GM23338 (cell line): ENCODE results near the gene MBD5. TPM values are rescaled to one million over a fixed set of nuclear protein-coding genes. Genes with fewer than 3 reads are reported as not detected.

Experiments used
- ATAC-seq: fragments of 200-7000 bp; cut with Tn5 transposase; 3 replicates; pipeline ENCODE4 v1.9.1; 2020
- DNase-seq: peaks from one replicate; pipeline ENCODE4 v3.0.0-alpha.2; 2015; ENCODE audit warnings: low spot score
- H2AFZ ChIP-seq: fragments of 200-600 bp; sonication (generic); 2 replicates; pipeline ENCODE4 v1.8.0; 2016; ENCODE audit warnings: antibody characterized with exemption, mild to moderate bottlenecking, moderate library complexity
- H3F3A ChIP-seq: fragments of 200-600 bp; sonication (generic); replicated peaks from 2 replicates; pipeline ENCODE4 v1.8.0; 2017; ENCODE audit warnings: antibody characterized with exemption, mixed run types, low read depth
- H3K27ac ChIP-seq: fragments of 200-600 bp; sonication (generic); 2 replicates; pipeline ENCODE4 v1.6.1; 2016; ENCODE audit warnings: low read depth
- H3K27me3 ChIP-seq: fragments of 200-600 bp; sonication (generic); 2 replicates; pipeline ENCODE4 v1.8.0; 2016; ENCODE audit warnings: mild to moderate bottlenecking, mixed run types, moderate library complexity; ENCODE audit not compliant: insufficient read depth
- H3K36me3 ChIP-seq: fragments of 200-600 bp; sonication (generic); 2 replicates; pipeline ENCODE4 v1.8.0; 2016; ENCODE audit warnings: mild to moderate bottlenecking; ENCODE audit not compliant: insufficient read depth
- H3K4me1 ChIP-seq: fragments of 200-600 bp; sonication (generic); 2 replicates; pipeline ENCODE4 v1.8.0; 2016; ENCODE audit warnings: mild to moderate bottlenecking, moderate library complexity; ENCODE audit not compliant: insufficient read depth
- H3K4me2 ChIP-seq: fragments of 200-600 bp; sonication (generic); 2 replicates; pipeline ENCODE4 v1.7.1; 2017; ENCODE audit warnings: mixed run types
- H3K4me3 ChIP-seq: fragments of 200-600 bp; sonication (generic); 2 replicates; pipeline ENCODE4 v1.6.1; 2016; ENCODE audit warnings: mixed run types
- H3K79me2 ChIP-seq: fragments of 200-600 bp; sonication (generic); replicated peaks from 2 replicates; pipeline ENCODE4 v1.8.0; 2017; ENCODE audit warnings: mild to moderate bottlenecking; ENCODE audit not compliant: insufficient read depth
- H3K9me2 ChIP-seq: fragments of 200-600 bp; sonication (generic); 2 replicates; pipeline ENCODE4 v1.8.0; 2017; ENCODE audit not compliant: insufficient read depth
- H4K20me1 ChIP-seq: fragments of 200-600 bp; sonication (generic); replicated peaks from 2 replicates; pipeline ENCODE4 v1.8.0; 2017; ENCODE audit warnings: mild to moderate bottlenecking; ENCODE audit not compliant: insufficient read depth
- H3K27ac Mint-ChIP-seq: 2 replicates; pipeline ENCODE4 v1.8.0; 2020; ENCODE audit warnings: inconsistent platforms, mild to moderate bottlenecking, moderate library complexity, mixed read lengths
- H3K27me3 Mint-ChIP-seq: 3 replicates; pipeline ENCODE4 v1.8.0; 2022; ENCODE audit warnings: low read depth, mild to moderate bottlenecking, moderate library complexity, mixed read lengths, inconsistent platforms; ENCODE audit not compliant: insufficient read depth, poor library complexity
- H3K36me3 Mint-ChIP-seq: 3 replicates; pipeline ENCODE4 v1.8.0; 2021; ENCODE audit warnings: low read depth, mild to moderate bottlenecking, inconsistent platforms, moderate library complexity, mixed read lengths
- H3K4me1 Mint-ChIP-seq: 3 replicates; pipeline ENCODE4 v1.8.0; 2020; ENCODE audit warnings: mild to moderate bottlenecking, inconsistent platforms, mixed read lengths
- H3K4me3 Mint-ChIP-seq: 3 replicates; pipeline ENCODE4 v1.8.0; 2021; ENCODE audit warnings: moderate library complexity, mild to moderate bottlenecking, inconsistent platforms, mixed read lengths
- H3K9me3 Mint-ChIP-seq: 3 replicates; pipeline ENCODE4 v1.8.0; 2020; ENCODE audit warnings: moderate library complexity, mild to moderate bottlenecking, inconsistent platforms, mixed read lengths
- CREB1 ChIP-seq: fragments of 250-450 bp; sonication (Bioruptor Pico); IDR thresholded peaks from 2 replicates; pipeline ENCODE4 v1.5.0; 2020; ENCODE audit warnings: low read depth, mild to moderate bottlenecking, moderate library complexity
- EZH2 ChIP-seq: fragments of 200-600 bp; sonication (generic); IDR thresholded peaks from one replicate; pipeline ENCODE4 v1.8.0; 2017; ENCODE audit warnings: antibody characterized with exemption, mild to moderate bottlenecking, low read depth; ENCODE audit not compliant: unreplicated experiment
- EZH2phosphoT487 ChIP-seq: fragments of 200-600 bp; sonication (generic); IDR thresholded peaks from one replicate; pipeline ENCODE4 v1.8.1; 2018; ENCODE audit warnings: antibody characterized with exemption; ENCODE audit not compliant: unreplicated experiment
- JUNB ChIP-seq: IDR thresholded peaks from one replicate; pipeline ENCODE4 v1.6.1; 2016; ENCODE audit warnings: antibody characterized with exemption; ENCODE audit not compliant: unreplicated experiment
- NANOG ChIP-seq: IDR thresholded peaks from 2 replicates; pipeline ENCODE4 v1.6.1; 2016; ENCODE audit warnings: antibody characterized with exemption, borderline replicate concordance
- POLR2AphosphoS5 ChIP-seq: IDR thresholded peaks from 2 replicates; pipeline ENCODE4 v1.6.1; 2016; ENCODE audit warnings: antibody characterized with exemption, low read depth
- REST ChIP-seq: IDR thresholded peaks from one replicate; pipeline ENCODE4 v1.6.1; 2018; ENCODE audit warnings: antibody characterized with exemption; ENCODE audit not compliant: unreplicated experiment
- STAT1 ChIP-seq: IDR thresholded peaks from one replicate; pipeline ENCODE4 v1.6.1; 2016; ENCODE audit warnings: antibody characterized with exemption; ENCODE audit not compliant: unreplicated experiment
- ZNF114 ChIP-seq: fragments of 250-450 bp; sonication (Bioruptor Pico); IDR thresholded peaks from 2 replicates; pipeline ENCODE4 v1.5.0; 2020; ENCODE audit warnings: mild to moderate bottlenecking, moderate library complexity
- ZNF331 ChIP-seq: fragments of 250-450 bp; sonication (Bioruptor Pico); IDR thresholded peaks from 2 replicates; pipeline ENCODE4 v1.5.0; 2020; ENCODE audit warnings: low read depth, mild to moderate bottlenecking, moderate library complexity
- polyA plus RNA-seq: library from polyadenylated mRNA; unstranded; fragments of >200 nt; fragmentation: Nextera tagmentation; extraction: Ambion mirVana; gene quantifications from 2 replicates; pipeline ENCODE4 v1.2.1, GENCODE V29; 2016
- total RNA-seq: library from RNA; depleted of rRNA; stranded (reverse); fragments of >200 nt; shearing (Covaris generic); gene quantifications from 2 replicates; pipeline ENCODE4 v1.2.3, GENCODE V29; 2014
- TF ChIP-seq, protein P1 (sequence below), 2 experiments: fragments of 200-600 bp in 1 of 2; sonication (generic) in 1 of 2; conservative IDR thresholded peaks; 2 replicates each; pipeline versions ENCODE4 v1.5.1 to v1.6.1; 2016 to 2017; ENCODE audit warnings: antibody characterized with exemption in 2 of 2, low read depth in 2 of 2, mild to moderate bottlenecking in 2 of 2, moderate library complexity in 1 of 2
- TF ChIP-seq, protein P2 (sequence below): IDR thresholded peaks from 2 replicates; pipeline ENCODE4 v1.6.1; 2016; ENCODE audit warnings: antibody characterized with exemption

The MBD5 gene
- total and polyA plus RNA-seq, 2 experiments from 2014 or later = 16.2 to 23.1 TPM

DNA sequence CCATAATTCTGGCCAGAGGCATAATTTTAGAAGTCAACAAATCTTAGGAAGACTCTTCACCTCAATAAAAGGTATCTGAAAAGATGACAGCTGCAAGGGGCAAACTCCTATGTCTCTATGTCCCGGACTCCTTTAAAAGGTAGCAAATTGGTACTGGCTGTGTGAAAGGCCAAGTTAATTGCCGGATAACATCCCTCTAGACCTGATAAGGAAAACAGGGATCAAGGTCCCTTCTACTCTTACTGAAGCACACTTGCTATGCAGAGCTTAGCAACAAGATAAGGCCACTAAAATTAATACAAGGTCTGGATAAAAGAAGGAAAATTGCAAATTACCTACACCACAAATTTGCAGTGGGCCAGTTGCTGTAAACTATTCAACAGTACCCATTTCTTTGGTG is 482.6 kb downstream of the MBD5 start (continued):
- TF ChIP-seq REST = no peak
- TF ChIP-seq, protein P1, sequence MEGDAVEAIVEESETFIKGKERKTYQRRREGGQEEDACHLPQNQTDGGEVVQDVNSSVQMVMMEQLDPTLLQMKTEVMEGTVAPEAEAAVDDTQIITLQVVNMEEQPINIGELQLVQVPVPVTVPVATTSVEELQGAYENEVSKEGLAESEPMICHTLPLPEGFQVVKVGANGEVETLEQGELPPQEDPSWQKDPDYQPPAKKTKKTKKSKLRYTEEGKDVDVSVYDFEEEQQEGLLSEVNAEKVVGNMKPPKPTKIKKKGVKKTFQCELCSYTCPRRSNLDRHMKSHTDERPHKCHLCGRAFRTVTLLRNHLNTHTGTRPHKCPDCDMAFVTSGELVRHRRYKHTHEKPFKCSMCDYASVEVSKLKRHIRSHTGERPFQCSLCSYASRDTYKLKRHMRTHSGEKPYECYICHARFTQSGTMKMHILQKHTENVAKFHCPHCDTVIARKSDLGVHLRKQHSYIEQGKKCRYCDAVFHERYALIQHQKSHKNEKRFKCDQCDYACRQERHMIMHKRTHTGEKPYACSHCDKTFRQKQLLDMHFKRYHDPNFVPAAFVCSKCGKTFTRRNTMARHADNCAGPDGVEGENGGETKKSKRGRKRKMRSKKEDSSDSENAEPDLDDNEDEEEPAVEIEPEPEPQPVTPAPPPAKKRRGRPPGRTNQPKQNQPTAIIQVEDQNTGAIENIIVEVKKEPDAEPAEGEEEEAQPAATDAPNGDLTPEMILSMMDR (conservative IDR thresholded peaks at IDR 0.05; ENCODE audit: low read depth in 2 of 2) = no peak
- TF ChIP-seq, protein P2, sequence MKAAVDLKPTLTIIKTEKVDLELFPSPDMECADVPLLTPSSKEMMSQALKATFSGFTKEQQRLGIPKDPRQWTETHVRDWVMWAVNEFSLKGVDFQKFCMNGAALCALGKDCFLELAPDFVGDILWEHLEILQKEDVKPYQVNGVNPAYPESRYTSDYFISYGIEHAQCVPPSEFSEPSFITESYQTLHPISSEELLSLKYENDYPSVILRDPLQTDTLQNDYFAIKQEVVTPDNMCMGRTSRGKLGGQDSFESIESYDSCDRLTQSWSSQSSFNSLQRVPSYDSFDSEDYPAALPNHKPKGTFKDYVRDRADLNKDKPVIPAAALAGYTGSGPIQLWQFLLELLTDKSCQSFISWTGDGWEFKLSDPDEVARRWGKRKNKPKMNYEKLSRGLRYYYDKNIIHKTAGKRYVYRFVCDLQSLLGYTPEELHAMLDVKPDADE = no peak
- no peak for TF ChIP-seq CREB1 (CRISPR knock-in tag)
- TF ChIP-seq EZH2 = no peak
- no peak for TF ChIP-seq JUNB
- no peak for TF ChIP-seq ZNF331 (CRISPR knock-in tag)

GRCh38 chr2:148507970-148508369 is 487.1 kb downstream of the MBD5 start:
- no peak overlapping the region for H3K27ac ChIP-seq
- no peaks in the 10 kb centered on the region for H3K27me3 ChIP-seq
- peaks cover 4% of the 10 kb centered on the region; the same call in 1 of the 2 replicates for H3K4me1 ChIP-seq
- no peaks in the 10 kb centered on the region for H3K9me2 ChIP-seq
- H4K20me1 ChIP-seq = no peaks in the 10 kb centered on the region
- ATAC-seq = peak; percentile 72
- DNase-seq = peak; percentile 33
- H3K27ac Mint-ChIP-seq = no peak overlapping the region
- no peak overlapping the region for H3K4me2 ChIP-seq
- H3K36me3 Mint-ChIP-seq = no peaks in the 10 kb centered on the region
- H3K36me3 ChIP-seq = no peaks in the 10 kb centered on the region; the same call in 1 of the 2 replicates
- H3K4me1 Mint-ChIP-seq = peaks cover 10% of the 10 kb centered on the region
- no peak overlapping the region for H3K4me3 Mint-ChIP-seq
- no peak overlapping the region for H2AFZ ChIP-seq
- no peak overlapping the region for H3K4me3 ChIP-seq
- H3K79me2 ChIP-seq = no peaks in the 10 kb centered on the region
- no peaks in the 10 kb centered on the region for H3F3A ChIP-seq
- no peaks in the 10 kb centered on the region for H3K27me3 Mint-ChIP-seq
- H3K9me3 Mint-ChIP-seq = no peaks in the 10 kb centered on the region
- TF ChIP-seq NANOG (no peak), CREB1 (CRISPR knock-in tag) (no peak), STAT1 (no peak), ZNF331 (CRISPR knock-in tag) (no peak), EZH2 (no peak), JUNB (no peak), ZNF114 (CRISPR knock-in tag) (no peak), POLR2AphosphoS5 (no peak), EZH2phosphoT487 (no peak)
- TF ChIP-seq, protein P1 (conservative IDR thresholded peaks at IDR 0.05; ENCODE audit: low read depth in 2 of 2) = no peak
- TF ChIP-seq, protein P2 = no peak
